ENCODE results near the gene ANKRD63. TPM values are rescaled to one million over a fixed set of nuclear protein-coding genes. Genes with fewer than 3 reads are reported as not detected.

ANKRD63 gene
- polyA plus RNA-seq, 1 experiment = not detected

GRCh38 chr15:40274350-40275274, 8.3 kb downstream of the ANKRD63 start:
- no peak overlapping the region for H3K27ac ChIP-seq (ENCODE audit: low read depth, low read length)
- H3K4me3 ChIP-seq (ENCODE audit: low read depth, low read length) = no peak overlapping the region
- H3K27me3 ChIP-seq (ENCODE audit: control insufficient read depth, insufficient read depth, low read length) = peaks cover 32% of the 10 kb centered on the region
- ChIA-PET POLR2A (interaction anchor here (0.7 kb wide), 1 partner anchor 57 kb away, joined by 3 read pairs; no protein-coding TSS in a partner anchor), CTCF (interaction anchor here (0.6 to 12.2 kb wide), 64 partner anchors 9 to 1166 kb away, joined by 3 to 670 read pairs (median 6); partner anchors contain the start of genes BUB1B, PAK6 and PLCB2)
- no peaks in the 10 kb centered on the region for H3K9me3 ChIP-seq (ENCODE audit: control insufficient read depth, insufficient read depth, low read length)
- peak; percentile 58 for DNase-seq (ENCODE audit: low read depth, low spot score)
- peak; percentile 100 for TF ChIP-seq CTCF (IDR thresholded peaks at IDR 0.05; ENCODE audit: low read depth, low read length)

GRCh38 chr15:40273428-40273827, 9.4 kb downstream of the ANKRD63 start:
- Histone ChIP-seq H3K9me3 (ENCODE audit: control insufficient read depth, insufficient read depth, low read length) (no peaks in the 10 kb centered on the region), H3K4me3 (ENCODE audit: low read depth, low read length) (no peak overlapping the region), H3K27ac (ENCODE audit: low read depth, low read length) (no peak overlapping the region), H3K27me3 (ENCODE audit: control insufficient read depth, insufficient read depth, low read length) (peaks cover 24% of the 10 kb centered on the region)
- POLR2A ChIA-PET = no interaction called here
- CTCF ChIA-PET = interaction anchor here (0.6 to 12.2 kb wide), 18 partner anchors 10 to 1386 kb away, joined by 3 to 670 read pairs (median 20); partner anchors contain the start of gene PLCB2
- no peak for TF ChIP-seq CTCF (IDR thresholded peaks at IDR 0.05; ENCODE audit: low read depth, low read length)
- DNase-seq (ENCODE audit: low read depth, low spot score) = no peak

- Histone ChIP-seq H3K27me3 (ENCODE audit: control insufficient read depth, insufficient read depth, low read length) (peaks cover 16% of the 10 kb centered on the region), H3K4me3 (ENCODE audit: low read depth, low read length) (no peak overlapping the region), H3K27ac (ENCODE audit: low read depth, low read length) (no peak overlapping the region), H3K9me3 (ENCODE audit: control insufficient read depth, insufficient read depth, low read length) (no peaks in the 10 kb centered on the region)
- DNase-seq (ENCODE audit: low read depth, low spot score) = no peak
- peak; percentile 26 for TF ChIP-seq CTCF (IDR thresholded peaks at IDR 0.05; ENCODE audit: low read depth, low read length)
- ChIA-PET CTCF (interaction anchor here (0.6 to 12.2 kb wide), 9 partner anchors 9 to 238 kb away, joined by 3 to 670 read pairs (median 56); no protein-coding TSS in a partner anchor), POLR2A (no interaction called here)
Observed at GRCh38 chr15:40272485-40273056, 10.3 kb downstream of the ANKRD63 start.

- H3K27me3 ChIP-seq (ENCODE audit: control insufficient read depth, insufficient read depth, low read length) = peaks cover 11% of the 10 kb centered on the region
- no peak for TF ChIP-seq CTCF (IDR thresholded peaks at IDR 0.05; ENCODE audit: low read depth, low read length)
- DNase-seq (ENCODE audit: low read depth, low spot score) = no peak
- ChIA-PET POLR2A (no interaction called here), CTCF (interaction anchor here (0.6 to 12.2 kb wide), 3 partner anchors 17 to 106 kb away, joined by 4 to 670 read pairs (median 56); no protein-coding TSS in a partner anchor)
- H3K4me3 ChIP-seq (ENCODE audit: low read depth, low read length) = no peak overlapping the region
- H3K9me3 ChIP-seq (ENCODE audit: control insufficient read depth, insufficient read depth, low read length) = no peaks in the 10 kb centered on the region
- H3K27ac ChIP-seq (ENCODE audit: low read depth, low read length) = no peak overlapping the region
Observed at GRCh38 chr15:40271685-40272484, 11.0 kb downstream of the ANKRD63 start.

Measured in AG04450 (cell line).